ENCODE results near the gene CACNG1.
A peak's percentile ranks its signal among the peaks of the same experiment; 100 is the strongest.

The CACNG1 gene

DNA sequence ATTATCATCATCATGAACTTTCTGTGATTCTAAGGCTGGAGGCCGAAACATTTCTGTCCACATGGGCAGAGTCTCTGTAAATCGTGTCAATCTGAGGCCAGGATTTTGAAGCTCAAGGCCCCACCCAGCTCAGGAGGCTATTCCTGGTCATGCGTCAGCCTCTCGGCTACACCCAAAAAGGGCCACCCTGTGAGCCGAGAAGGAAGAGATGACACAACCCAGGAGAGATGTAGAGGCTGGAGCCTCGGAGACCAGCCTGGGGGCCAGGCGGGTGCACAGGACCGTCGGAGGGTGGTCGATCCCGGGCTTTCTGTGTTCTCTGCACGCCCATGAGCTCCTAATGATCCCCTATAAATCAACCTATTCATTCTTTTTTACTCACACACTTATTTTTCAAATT is 1.1 kb upstream of the CACNG1 start:
- FAIRE-seq, result no peak
- TF ChIP-seq, protein P1, sequence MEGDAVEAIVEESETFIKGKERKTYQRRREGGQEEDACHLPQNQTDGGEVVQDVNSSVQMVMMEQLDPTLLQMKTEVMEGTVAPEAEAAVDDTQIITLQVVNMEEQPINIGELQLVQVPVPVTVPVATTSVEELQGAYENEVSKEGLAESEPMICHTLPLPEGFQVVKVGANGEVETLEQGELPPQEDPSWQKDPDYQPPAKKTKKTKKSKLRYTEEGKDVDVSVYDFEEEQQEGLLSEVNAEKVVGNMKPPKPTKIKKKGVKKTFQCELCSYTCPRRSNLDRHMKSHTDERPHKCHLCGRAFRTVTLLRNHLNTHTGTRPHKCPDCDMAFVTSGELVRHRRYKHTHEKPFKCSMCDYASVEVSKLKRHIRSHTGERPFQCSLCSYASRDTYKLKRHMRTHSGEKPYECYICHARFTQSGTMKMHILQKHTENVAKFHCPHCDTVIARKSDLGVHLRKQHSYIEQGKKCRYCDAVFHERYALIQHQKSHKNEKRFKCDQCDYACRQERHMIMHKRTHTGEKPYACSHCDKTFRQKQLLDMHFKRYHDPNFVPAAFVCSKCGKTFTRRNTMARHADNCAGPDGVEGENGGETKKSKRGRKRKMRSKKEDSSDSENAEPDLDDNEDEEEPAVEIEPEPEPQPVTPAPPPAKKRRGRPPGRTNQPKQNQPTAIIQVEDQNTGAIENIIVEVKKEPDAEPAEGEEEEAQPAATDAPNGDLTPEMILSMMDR (IDR thresholded peaks at IDR 0.05; ENCODE audit: insufficient read depth, missing control alignments), result no peak
- DNase-seq (ENCODE audit: insufficient read length, low spot score), result no peak

GRCh38 chr17:67044940-67045339 is 586 bp downstream of the CACNG1 start:
- no peak for FAIRE-seq
- TF ChIP-seq, protein P1 (IDR thresholded peaks at IDR 0.05; ENCODE audit: insufficient read depth, missing control alignments), result no peak

DNA sequence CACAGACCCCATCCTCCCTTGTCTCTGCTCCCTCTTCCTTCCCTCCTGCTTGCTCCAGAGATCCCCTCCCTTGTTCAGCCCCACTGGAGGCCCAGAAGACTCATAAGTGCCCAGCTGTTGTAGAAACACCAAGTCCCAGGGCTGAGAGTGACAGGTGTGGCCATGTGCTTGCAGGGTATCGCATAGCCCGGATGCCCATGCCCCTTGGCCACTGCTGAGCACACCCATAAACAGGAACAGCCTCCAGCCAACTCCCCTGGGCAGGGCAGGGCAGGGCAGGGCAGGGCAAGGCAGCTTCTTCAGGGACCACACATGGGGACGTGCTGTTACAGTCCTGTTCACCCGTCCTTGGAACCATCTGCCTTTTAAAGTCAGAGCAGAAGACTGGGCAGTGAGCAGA is 2.0 kb downstream of the CACNG1 start:
- TF ChIP-seq, protein P1 (IDR thresholded peaks at IDR 0.05; ENCODE audit: insufficient read depth, missing control alignments), result no peak
- DNase-seq (ENCODE audit: insufficient read length, low spot score) (no peak), FAIRE-seq (no peak)

More at GRCh38 chr17:67044940-67045339, 586 bp downstream of the CACNG1 start:
- DNase-seq (ENCODE audit: insufficient read length, low spot score), result no peak

DNA sequence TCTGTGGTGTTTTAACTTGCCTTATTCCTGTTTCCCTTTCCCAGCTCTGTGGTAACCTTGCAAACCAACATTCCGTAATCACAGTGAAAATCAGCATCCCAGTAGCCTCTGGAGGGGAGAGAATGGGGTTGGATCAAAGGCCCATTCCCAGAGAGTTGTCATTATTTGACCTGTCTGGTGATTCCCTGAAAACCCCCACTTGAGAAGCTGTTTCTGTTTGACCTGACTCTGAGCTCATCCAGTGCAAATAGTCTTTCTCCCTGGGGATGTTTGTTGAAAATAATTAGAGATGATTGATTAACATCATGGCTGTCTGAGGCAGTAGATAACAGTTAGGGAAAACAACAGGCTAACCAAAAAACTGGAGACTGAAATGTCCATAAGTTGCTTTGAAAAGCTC is 3.0 kb downstream of the CACNG1 start:
- DNase-seq (ENCODE audit: insufficient read length, low spot score) (no peak), FAIRE-seq (no peak)
- TF ChIP-seq, protein P1 (IDR thresholded peaks at IDR 0.05; ENCODE audit: insufficient read depth, missing control alignments), result no peak

- FAIRE-seq (peak; percentile 11), DNase-seq (ENCODE audit: insufficient read length, low spot score) (no peak)
- TF ChIP-seq, protein P1 (IDR thresholded peaks at IDR 0.05; ENCODE audit: insufficient read depth, missing control alignments), result no peak
These were observed 4.8 kb downstream of the CACNG1 start for GRCh38 chr17:67049025-67049739.

- DNase-seq (ENCODE audit: insufficient read length, low spot score), result no peak
- TF ChIP-seq, protein P1 (IDR thresholded peaks at IDR 0.05; ENCODE audit: insufficient read depth, missing control alignments), result no peak
- FAIRE-seq, result no peak
These were observed 5.7 kb downstream of the CACNG1 start for GRCh38 chr17:67050066-67050465.

- peak; percentile 69 for FAIRE-seq
- TF ChIP-seq, protein P1 (IDR thresholded peaks at IDR 0.05; ENCODE audit: insufficient read depth, missing control alignments), result no peak
- DNase-seq (ENCODE audit: insufficient read length, low spot score), result no peak
These were observed 6.3 kb downstream of the CACNG1 start for GRCh38 chr17:67050471-67051154.

Measured in D721Med (cell line).